ENCODE results near the gene MRPL22. TPM values are rescaled to one million over a fixed set of nuclear protein-coding genes. Genes with fewer than 3 reads are reported as not detected.

Gene MRPL22
- total and polyA plus RNA-seq, 8 donors: 1.3 to 63.4 (median 10.1) TPM; not detected in 1

GRCh38 chr5:154943527-154943926 lies 2.7 kb downstream of the MRPL22 start:
- Histone ChIP-seq H3K4me1 (peaks cover 12 to 73% (median 48%) of the 10 kb centered on the region in 4 donors), H3K4me3 (no peak overlapping the region), H3K27ac (no peak overlapping the region), H3K9me3 (no peaks in the 10 kb centered on the region), H3K36me3 (peaks cover 0 to 8% (median 2%) of the 10 kb centered on the region in 4 donors), H3K27me3 (no peaks in the 10 kb centered on the region)
- intact Hi-C loops (cut with DNase I; ENCODE audit: low total_unique reads): no loop called here
- WGBS, 5 donors: 84 to 89% (median 87%) methylated on average over 5 of the region's 5 CpGs
- no peak for DNase-seq
- TF ChIP-seq EP300 (IDR thresholded peaks at IDR 0.05): no peak
- TF ChIP-seq POLR2AphosphoS5 (IDR thresholded peaks at IDR 0.05): no peak
- TF ChIP-seq, protein P1, sequence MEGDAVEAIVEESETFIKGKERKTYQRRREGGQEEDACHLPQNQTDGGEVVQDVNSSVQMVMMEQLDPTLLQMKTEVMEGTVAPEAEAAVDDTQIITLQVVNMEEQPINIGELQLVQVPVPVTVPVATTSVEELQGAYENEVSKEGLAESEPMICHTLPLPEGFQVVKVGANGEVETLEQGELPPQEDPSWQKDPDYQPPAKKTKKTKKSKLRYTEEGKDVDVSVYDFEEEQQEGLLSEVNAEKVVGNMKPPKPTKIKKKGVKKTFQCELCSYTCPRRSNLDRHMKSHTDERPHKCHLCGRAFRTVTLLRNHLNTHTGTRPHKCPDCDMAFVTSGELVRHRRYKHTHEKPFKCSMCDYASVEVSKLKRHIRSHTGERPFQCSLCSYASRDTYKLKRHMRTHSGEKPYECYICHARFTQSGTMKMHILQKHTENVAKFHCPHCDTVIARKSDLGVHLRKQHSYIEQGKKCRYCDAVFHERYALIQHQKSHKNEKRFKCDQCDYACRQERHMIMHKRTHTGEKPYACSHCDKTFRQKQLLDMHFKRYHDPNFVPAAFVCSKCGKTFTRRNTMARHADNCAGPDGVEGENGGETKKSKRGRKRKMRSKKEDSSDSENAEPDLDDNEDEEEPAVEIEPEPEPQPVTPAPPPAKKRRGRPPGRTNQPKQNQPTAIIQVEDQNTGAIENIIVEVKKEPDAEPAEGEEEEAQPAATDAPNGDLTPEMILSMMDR (IDR thresholded peaks at IDR 0.05): no peak
- TF ChIP-seq POLR2A (IDR thresholded peaks at IDR 0.05): no peak

- DNase-seq: no peak
- peaks cover 0 to 8% (median 2%) of the 10 kb centered on the region in 4 donors for H3K36me3 ChIP-seq
- peaks cover 9 to 75% (median 48%) of the 10 kb centered on the region in 4 donors for H3K4me1 ChIP-seq
- no peaks in the 10 kb centered on the region for H3K9me3 ChIP-seq
- intact Hi-C loops (cut with DNase I; ENCODE audit: low total_unique reads): no loop called here
- no peak overlapping the region for H3K4me3 ChIP-seq
- H3K27me3 ChIP-seq: no peaks in the 10 kb centered on the region
- TF ChIP-seq POLR2A (IDR thresholded peaks at IDR 0.05): no peak
- no peak for TF ChIP-seq POLR2AphosphoS5 (IDR thresholded peaks at IDR 0.05)
- no peak for TF ChIP-seq EP300 (IDR thresholded peaks at IDR 0.05)
- TF ChIP-seq, protein P1 (IDR thresholded peaks at IDR 0.05): no peak
- no peak overlapping the region for H3K27ac ChIP-seq
Observed at GRCh38 chr5:154944716-154945115, 3.8 kb downstream of the MRPL22 start.

DNA sequence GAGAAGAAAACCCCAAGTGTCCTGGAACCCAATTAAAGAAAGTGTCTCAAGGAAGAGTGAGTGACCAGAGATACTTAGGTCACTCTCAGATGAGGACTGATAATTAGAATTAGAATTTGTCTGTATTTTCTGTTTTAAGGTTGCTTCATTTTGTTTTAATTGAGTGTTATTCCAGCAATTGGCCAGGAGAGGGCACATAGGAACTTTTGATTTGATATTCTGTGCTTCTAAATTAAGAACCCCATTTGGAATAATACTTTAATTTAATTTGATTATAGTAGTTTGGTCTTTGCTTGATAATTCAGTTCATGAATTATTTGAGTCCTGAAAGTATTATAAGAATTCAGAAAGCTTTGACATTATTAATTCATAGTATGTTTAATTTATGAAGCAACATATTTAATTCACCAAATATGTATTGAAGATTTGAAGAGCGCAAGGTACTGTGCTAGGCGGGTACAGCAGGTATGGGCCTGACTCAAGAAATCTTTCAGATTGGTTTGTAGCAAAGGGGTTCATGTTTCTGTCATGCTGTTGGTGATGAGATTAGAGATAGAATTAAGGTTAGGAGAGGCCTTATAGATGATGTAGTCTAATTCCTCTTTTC lies 4.9 kb downstream of the MRPL22 start:
- Histone ChIP-seq H3K36me3 (peaks cover 0 to 8% (median 2%) of the 10 kb centered on the region in 4 donors), H3K27me3 (no peaks in the 10 kb centered on the region), H3K27ac (no peak overlapping the region), H3K9me3 (no peaks in the 10 kb centered on the region), H3K4me3 (no peak overlapping the region), H3K4me1 (peaks cover 0 to 79% (median 45%) of the 10 kb centered on the region in 4 donors)
- intact Hi-C loops (cut with DNase I; ENCODE audit: low total_unique reads): no loop called here
- peak in 1 of 2 donors; percentile 41 for DNase-seq
- no peak for TF ChIP-seq POLR2A (IDR thresholded peaks at IDR 0.05)
- TF ChIP-seq POLR2AphosphoS5 (IDR thresholded peaks at IDR 0.05): no peak
- TF ChIP-seq, protein P1 (IDR thresholded peaks at IDR 0.05): peak in 5 of 7 experiments; percentile 17 to 57 (median 35)
- 90 to 97% (median 93%) methylated on average over 2 of the region's 2 CpGs for WGBS, 5 donors

GRCh38 chr5:154947778-154948177 lies 6.9 kb downstream of the MRPL22 start:
- TF ChIP-seq, protein P1 (IDR thresholded peaks at IDR 0.05): no peak
- TF ChIP-seq POLR2AphosphoS5 (IDR thresholded peaks at IDR 0.05) (no peak), EP300 (IDR thresholded peaks at IDR 0.05) (no peak), POLR2A (IDR thresholded peaks at IDR 0.05) (no peak)
- peaks cover 0 to 19% (median 9%) of the 10 kb centered on the region in 4 donors for H3K36me3 ChIP-seq
- H3K27me3 ChIP-seq: no peaks in the 10 kb centered on the region
- no peak for DNase-seq
- H3K4me3 ChIP-seq: no peak overlapping the region
- WGBS, 5 donors: 80 to 88% (median 84%) methylated on average over 6 of the region's 6 CpGs
- intact Hi-C loops (cut with DNase I; ENCODE audit: low total_unique reads): no loop called here
- peaks cover 0 to 68% (median 31%) of the 10 kb centered on the region in 4 donors for H3K4me1 ChIP-seq
- H3K9me3 ChIP-seq: no peaks in the 10 kb centered on the region
- no peak overlapping the region for H3K27ac ChIP-seq

All from stomach (tissue), 9 donors.